NCI-H1417 treated with DMSO at 0.1 percent for 48 hours (cell line): ENCODE results near the gene RFT1.

Experiments used
- DNase-seq: peaks from one replicate; lab custom pipeline; 2025; lab: John Stamatoyannopoulos, UW

The RFT1 gene

GRCh38 chr3:53092216-53092615, 38.0 kb downstream of the RFT1 start:
- DNase-seq = no peak

- no peak for DNase-seq
Observed at GRCh38 chr3:53091011-53091410, 39.2 kb downstream of the RFT1 start.

- no peak for DNase-seq
Observed at GRCh38 chr3:53089511-53089910, 40.7 kb downstream of the RFT1 start.

- no peak for DNase-seq
Observed at GRCh38 chr3:53085476-53085875, 44.8 kb downstream of the RFT1 start.

GRCh38 chr3:53084310-53085001, 45.8 kb downstream of the RFT1 start:
- no peak for DNase-seq

GRCh38 chr3:53083949-53084309, 46.3 kb downstream of the RFT1 start:
- no peak for DNase-seq

GRCh38 chr3:53083521-53083920, 46.7 kb downstream of the RFT1 start:
- DNase-seq = no peak

- DNase-seq = no peak
Observed at GRCh38 chr3:53082736-53083135, 47.5 kb downstream of the RFT1 start.

- DNase-seq = no peak
Observed at GRCh38 chr3:53081318-53081717, 48.9 kb downstream of the RFT1 start.

GRCh38 chr3:53080612-53081205, 49.5 kb downstream of the RFT1 start:
- no peak for DNase-seq

- no peak for DNase-seq
Observed at GRCh38 chr3:53079791-53080555, 50.3 kb downstream of the RFT1 start.

- DNase-seq = no peak
Observed at GRCh38 chr3:53079147-53079546, 51.1 kb downstream of the RFT1 start.

- DNase-seq = no peak
Observed at GRCh38 chr3:53078656-53079055, 51.6 kb downstream of the RFT1 start.

GRCh38 chr3:53077476-53078220, 52.6 kb downstream of the RFT1 start:
- DNase-seq = no peak

GRCh38 chr3:53075743-53076140, 54.5 kb downstream of the RFT1 start:
- DNase-seq = no peak

- DNase-seq = no peak
Observed at GRCh38 chr3:53074761-53075742, 55.2 kb downstream of the RFT1 start.

- no peak for DNase-seq
Observed at GRCh38 chr3:53074366-53074696, 55.9 kb downstream of the RFT1 start.

GRCh38 chr3:53073553-53074365, 56.5 kb downstream of the RFT1 start:
- no peak for DNase-seq

GRCh38 chr3:53072653-53073552, 57.3 kb downstream of the RFT1 start:
- peak; percentile 11 for DNase-seq
